SK-N-DZ (cell line): ENCODE data around the gene ARF5. TPM values are rescaled to one million over a fixed set of nuclear protein-coding genes. Genes with fewer than 3 reads are reported as not detected.
"Not testable (repeated sequence)": the region's sequence is repeated elsewhere in the genome, so short reads cannot be mapped to it uniquely, and the experiment has no call there.

Experiments used
- DNase-seq: peaks from one replicate; pipeline ENCODE4 v3.0.0-alpha.2; 2015; ENCODE audit warnings: low spot score
- polyA plus RNA-seq, 2 experiments: library from polyadenylated mRNA; depleted of rRNA; stranded (reverse); fragments of >200 nt; gene quantifications; 2 replicates each; pipeline ENCODE4 v1.2.3, GENCODE V29; 2014

ARF5 gene
- polyA plus RNA-seq (2014; cell fraction: cytosol; rRNA removed), result 404 and 543 TPM in 2 replicates
- 280 and 367 TPM in 2 replicates for polyA plus RNA-seq (2014; cell fraction: nucleus; rRNA removed)

- DNase-seq, result peak; percentile 76
Observed at GRCh38 chr7:127588019-127588696, at the start of gene ARF5. Gene ARF5, plus strand, starts transcription at chr7:127588411. Its CDS starts 88 bp downstream, at chr7:127588499.

DNA sequence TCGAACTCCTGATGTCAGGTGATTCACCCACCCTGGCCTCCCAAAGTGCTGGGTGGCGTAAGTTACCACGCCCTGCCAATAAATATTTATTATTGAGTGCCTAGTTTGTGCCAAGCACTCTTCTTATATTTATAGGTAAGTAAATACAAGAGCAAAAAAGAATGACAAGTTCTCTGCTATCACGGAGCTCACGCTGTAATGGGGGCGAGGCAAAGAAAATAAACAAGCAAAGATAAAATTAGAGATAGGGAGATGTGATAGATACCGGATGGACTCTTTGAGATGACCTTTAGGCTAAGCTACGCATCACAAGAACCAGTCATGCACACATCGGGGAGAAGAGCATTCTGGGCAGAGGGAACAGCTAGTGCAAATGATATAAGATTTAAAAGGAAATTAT is 49.1 kb upstream of the ARF5 start:
- DNase-seq, result no peak

DNA sequence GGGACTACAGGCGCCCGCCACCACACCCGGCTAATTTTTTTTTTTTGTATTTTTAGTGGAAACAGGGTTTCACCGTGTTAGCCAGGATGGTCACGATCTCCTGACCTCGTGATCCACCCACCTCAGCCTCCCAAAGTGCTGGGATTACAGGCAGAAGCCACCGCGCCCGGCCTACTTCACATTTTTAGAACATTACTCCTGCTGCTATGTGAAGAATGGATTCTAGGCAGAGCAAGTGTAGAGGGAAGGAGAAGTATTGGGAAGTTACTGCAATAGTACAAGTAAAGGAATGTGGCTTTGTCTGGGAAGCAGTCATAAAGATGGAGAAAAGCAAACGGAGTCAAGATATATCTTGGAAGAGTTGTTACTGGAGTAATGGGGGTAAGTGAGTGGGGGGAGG is 47.8 kb upstream of the ARF5 start:
- DNase-seq, result not testable (repeated sequence)

DNA sequence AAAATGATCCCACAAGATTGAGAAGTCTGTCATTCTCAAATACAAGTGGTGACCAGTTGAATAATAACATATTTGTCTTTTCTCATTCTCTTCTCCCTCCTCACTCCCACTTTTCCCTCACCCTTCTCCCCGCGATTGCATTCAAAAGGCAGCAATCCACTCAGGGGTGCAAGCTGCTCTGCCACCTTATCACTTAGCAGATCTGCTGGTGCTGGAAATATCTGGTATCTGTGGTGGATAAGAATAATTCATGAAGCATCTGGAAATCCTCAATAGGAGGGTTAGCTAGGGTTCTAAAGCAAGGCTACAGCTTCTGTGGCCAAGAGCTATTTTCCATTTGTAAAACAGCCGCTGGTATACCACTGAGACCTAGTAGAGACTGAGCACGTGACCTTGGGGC is 46.7 kb upstream of the ARF5 start:
- DNase-seq, result peak; percentile 54

GRCh38 chr7:127546313-127546712 is 41.9 kb upstream of the ARF5 start:
- DNase-seq, result no peak

DNA sequence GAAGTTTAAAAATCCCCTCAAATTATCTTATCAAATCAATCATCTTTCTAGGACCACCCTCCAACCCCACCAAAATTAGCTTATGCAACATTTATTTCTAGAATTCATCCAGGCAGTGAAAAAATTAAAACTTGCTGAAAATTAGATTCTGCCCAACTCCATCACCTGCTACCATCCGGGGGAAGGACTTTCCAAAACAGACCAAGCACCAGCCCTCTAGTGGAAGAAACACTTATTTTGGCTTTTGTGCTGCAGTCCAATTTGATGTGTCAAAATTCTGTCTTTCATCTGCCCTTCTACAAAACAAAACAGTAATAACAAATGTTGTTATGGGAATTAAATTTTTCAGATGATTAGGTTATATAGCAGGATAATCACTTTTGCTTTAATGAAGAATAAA is 38.0 kb upstream of the ARF5 start:
- DNase-seq, result no peak

GRCh38 chr7:127551941-127552340 is 36.3 kb upstream of the ARF5 start:
- DNase-seq, result no peak

DNA sequence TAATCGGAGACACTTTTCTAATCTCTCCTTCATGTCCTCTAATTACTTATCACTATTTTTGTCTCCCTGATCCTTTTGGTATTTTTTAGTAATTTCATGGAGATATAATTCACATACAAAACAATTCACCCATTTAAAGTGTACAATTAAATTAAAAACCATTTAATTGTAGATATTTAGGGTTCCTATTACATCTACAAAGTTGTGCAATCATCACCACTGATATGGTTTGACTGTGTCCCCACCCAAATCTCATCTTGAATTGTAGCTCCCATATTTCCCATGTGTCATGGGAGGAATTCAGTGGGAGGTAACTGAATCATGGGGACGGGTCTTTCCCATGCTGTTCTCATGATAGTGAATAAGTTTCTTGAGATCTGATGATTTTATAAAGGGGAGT is 31.8 kb upstream of the ARF5 start:
- no peak for DNase-seq

DNA sequence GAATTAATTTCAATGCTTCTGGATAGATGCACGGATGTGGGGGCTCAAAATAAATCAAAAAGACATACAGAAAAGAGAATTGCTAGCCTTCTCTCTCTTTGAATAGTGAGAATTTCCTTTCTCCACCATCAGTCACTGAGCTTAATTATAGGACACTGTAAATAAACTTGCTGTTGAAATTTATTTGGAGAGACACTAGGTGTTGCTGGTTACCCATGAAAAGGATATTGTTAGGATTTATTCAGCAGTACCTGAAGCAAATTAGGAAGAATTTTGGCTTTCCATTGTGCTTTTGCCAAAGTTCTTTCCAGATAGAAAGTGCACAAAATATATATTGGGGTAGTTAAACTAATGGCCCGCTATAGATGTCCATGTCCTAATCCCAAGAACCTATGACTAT is 30.4 kb upstream of the ARF5 start:
- no peak for DNase-seq

GRCh38 chr7:127566242-127566641 is 22.0 kb upstream of the ARF5 start:
- no peak for DNase-seq

GRCh38 chr7:127568034-127568433 is 20.2 kb upstream of the ARF5 start:
- not testable (repeated sequence) for DNase-seq

DNA sequence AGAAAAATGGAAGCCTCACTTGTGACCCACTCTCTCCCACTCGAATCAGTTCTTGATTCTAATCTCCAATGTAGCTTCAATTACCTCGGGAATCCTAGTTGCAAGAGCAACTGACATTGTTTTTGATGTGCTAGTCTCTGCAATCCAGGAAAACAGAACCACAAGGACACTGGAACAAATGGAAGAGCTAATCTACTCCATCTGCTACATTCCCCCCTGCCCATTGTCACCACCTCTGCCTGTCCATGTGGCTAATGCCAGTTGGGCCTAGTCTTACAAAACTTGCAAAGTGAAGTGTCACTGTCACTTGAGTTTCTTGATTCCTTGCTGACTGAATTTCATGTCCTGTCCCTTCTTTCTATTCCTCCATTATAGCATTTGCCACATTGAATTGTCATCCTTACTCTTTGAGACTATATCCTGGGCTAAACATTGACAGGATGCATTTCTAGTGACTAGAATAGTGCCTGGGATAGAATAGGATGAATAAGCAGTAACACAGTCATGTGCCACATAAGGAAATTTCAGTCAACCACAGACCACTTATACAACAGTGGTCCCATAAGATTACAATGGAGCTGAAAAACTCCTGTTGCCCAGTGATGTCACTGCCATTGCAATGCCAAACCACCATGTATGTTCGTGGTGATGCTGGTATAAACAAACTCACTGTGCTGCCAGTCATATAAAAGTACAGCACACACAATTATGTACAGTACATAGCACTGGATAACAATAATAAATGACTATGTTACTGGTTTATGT is 16.3 kb upstream of the ARF5 start:
- no peak for DNase-seq

DNA sequence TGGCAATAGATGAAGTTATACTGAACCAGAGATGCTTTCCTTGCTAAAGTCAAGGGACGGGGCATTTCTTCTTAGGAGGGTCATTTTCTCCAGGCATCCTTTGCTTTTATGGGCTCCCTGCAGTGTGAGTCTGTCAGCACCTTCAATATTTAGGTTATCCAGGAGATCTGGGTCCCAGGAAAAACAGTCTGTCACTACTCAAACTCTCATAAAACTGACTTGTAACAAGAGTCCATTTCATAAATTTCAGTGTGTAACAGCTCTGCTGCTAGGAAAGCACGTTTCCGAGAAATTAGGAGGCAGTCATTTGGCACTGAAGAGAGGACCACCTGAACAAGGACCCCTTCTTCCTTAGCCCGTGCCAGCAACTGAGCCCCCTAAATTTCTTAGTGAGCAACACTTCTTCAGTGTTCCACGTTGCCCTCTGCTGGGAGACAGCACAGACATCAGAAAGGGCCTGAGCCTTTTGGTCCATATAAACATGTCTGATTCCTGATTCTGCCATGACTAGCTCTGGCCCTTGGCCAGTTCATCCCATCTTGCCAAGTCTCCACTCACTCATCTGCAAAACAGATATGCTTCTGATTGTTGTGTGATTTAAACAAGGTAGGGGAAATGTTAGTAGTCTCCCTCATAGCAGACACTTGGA is 10.1 kb upstream of the ARF5 start:
- DNase-seq, result no peak

DNA sequence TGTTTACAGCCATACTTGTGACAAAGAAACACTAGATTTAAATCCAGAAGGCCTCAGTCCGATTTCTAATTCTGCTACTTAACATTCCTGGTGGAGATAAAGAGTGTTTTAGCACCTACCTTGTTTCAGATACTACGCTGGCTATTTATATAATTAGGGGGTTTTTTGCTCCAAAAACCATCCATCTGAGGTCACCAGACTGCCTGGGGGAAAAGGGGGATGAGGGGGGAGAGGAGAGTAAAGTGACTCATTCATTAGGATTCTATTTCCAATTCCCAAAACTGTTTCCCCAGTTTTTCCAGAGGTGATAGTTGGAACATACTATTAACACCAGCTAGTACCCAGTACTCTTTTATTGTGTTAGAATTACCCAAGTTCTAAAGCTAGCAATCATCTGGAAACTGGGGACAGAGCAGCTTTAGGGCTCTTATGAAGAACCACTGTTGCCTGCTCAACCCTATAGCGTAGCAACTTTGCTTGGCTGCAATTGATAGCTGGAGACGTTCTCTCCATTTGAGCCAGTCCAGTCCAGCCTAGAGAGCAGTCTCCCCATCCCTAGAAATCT is 9.4 kb upstream of the ARF5 start:
- no peak for DNase-seq

DNA sequence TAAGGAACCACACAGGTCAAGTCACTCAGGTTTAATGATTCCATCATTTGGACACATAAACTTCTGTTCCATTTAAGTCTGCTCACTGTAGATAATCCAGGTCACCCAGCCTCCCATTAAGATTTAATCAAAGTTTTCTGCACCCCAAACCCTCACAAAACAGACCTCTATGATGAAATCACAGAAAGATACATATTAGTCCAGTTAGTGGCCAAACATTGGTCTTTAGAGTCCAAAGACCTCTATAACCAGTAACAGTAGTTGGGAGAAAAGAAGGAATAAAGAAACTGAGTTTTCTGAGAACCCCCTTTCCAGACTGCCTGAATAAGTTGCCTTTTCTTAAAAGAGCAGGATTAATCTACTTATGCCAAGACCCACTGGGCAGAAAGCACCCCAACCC is 7.6 kb upstream of the ARF5 start:
- no peak for DNase-seq

DNA sequence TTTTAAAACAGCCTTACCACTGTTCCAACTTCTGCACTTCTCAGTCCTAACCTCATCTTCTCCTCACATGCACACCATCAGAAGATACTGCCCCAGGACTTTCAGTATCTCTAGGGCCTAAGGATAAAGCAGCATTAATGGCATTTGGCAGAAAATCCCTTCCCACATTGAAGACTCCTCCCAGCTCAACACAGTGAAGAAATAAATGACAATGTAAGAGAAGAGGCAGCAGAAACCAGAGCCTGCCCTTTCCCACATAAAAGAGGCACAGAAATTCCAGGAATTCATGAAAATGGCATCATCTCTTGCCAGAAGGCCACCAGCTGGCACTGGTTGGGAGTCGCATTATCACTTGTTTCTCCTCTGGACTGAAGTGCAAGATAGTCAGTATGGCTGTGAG is 6.5 kb upstream of the ARF5 start:
- DNase-seq, result no peak

GRCh38 chr7:127582361-127582760 is 5.8 kb upstream of the ARF5 start:
- no peak for DNase-seq

DNA sequence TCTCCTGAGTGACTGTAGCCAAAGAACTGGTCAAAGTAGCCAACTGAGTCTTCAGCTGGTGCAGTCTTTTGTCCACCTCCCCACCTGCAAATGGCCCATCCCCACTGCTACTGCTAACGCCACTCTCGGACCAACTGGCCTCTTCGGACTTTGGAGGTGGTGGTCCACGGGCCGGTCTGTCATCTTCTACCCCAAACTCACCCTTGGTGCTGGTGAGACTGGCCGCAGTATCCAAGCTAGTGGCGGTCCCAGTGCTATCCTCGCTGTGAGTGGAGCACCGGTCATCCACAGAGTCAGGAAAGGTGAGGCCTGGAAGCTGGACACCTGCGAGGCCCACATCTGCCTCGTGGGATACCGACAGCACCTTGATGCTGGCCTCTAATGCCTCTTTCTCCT is 3.6 kb upstream of the ARF5 start:
- DNase-seq, result no peak

GRCh38 chr7:127585044-127585953 is 2.9 kb upstream of the ARF5 start, which contains the start of gene GCC1:
Gene GCC1, minus strand, starts transcription at chr7:127585596. Its CDS starts 414 bp downstream, at chr7:127585182.
- peak; percentile 88 for DNase-seq

DNA sequence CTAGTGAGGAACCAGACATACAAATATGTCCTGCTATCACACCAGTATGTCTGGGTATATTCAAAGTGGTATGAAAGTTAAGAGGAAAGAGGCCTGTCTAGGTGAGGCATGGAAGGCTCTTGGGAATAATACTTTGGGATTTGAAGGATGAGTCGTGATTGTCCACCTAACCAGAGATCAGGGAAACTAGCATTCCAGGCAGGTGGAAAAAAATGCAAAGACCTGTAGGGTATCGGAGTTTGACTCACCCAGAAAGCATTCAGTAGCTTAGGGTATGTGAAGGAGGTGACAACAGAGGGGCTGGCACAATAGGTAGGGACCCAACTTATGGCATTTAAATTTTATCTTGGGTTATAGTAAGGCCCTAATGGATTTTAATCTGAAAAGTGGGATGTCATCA is 1.9 kb upstream of the ARF5 start:
- DNase-seq, result no peak

GRCh38 chr7:127587663-127588018 is 570 bp upstream of the ARF5 start:
- DNase-seq, result no peak
